ENCODE data around the gene FAM204A. TPM values are rescaled to one million over a fixed set of nuclear protein-coding genes. Genes with fewer than 3 reads are reported as not detected.

FAM204A gene
- total and polyA plus RNA-seq, 2 experiments from 2014 or later, result 50.8 to 56.6 TPM

- TF ChIP-seq EZH2 (IDR thresholded peaks at IDR 0.05; ENCODE audit: borderline replicate concordance), result peak; percentile 20
- TF ChIP-seq, protein P1, sequence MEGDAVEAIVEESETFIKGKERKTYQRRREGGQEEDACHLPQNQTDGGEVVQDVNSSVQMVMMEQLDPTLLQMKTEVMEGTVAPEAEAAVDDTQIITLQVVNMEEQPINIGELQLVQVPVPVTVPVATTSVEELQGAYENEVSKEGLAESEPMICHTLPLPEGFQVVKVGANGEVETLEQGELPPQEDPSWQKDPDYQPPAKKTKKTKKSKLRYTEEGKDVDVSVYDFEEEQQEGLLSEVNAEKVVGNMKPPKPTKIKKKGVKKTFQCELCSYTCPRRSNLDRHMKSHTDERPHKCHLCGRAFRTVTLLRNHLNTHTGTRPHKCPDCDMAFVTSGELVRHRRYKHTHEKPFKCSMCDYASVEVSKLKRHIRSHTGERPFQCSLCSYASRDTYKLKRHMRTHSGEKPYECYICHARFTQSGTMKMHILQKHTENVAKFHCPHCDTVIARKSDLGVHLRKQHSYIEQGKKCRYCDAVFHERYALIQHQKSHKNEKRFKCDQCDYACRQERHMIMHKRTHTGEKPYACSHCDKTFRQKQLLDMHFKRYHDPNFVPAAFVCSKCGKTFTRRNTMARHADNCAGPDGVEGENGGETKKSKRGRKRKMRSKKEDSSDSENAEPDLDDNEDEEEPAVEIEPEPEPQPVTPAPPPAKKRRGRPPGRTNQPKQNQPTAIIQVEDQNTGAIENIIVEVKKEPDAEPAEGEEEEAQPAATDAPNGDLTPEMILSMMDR (IDR thresholded peaks at IDR 0.05; ENCODE audit: poor library complexity), result no peak
- no peaks in the 10 kb centered on the region for H3K9me3 ChIP-seq (ENCODE audit: low read depth)
- no peak overlapping the region for H3K4me3 ChIP-seq
- H3K27me3 ChIP-seq, result peaks cover 59% of the 10 kb centered on the region
- H3K9me2 ChIP-seq (replicated peaks; ENCODE audit: insufficient read depth), result no peaks in the 10 kb centered on the region
- H3K4me1 ChIP-seq (ENCODE audit: insufficient read depth), result no peaks in the 10 kb centered on the region
- 42% methylated on average over 7 of the region's 7 CpGs for WGBS (ENCODE audit: low lambda C conversion rate, missing lambda C conversion rate)
- DNase-seq (ENCODE audit: low spot score), result no peak
- no peak overlapping the region for H3K4me2 ChIP-seq
- H2AFZ ChIP-seq, result no peak overlapping the region
- H3K36me3 ChIP-seq (replicated peaks; ENCODE audit: insufficient read depth, low read depth), result no peaks in the 10 kb centered on the region
- no peak overlapping the region for H3K27ac ChIP-seq
- H3K79me2 ChIP-seq, result no peaks in the 10 kb centered on the region
- H4K20me1 ChIP-seq (ENCODE audit: insufficient read depth, poor library complexity, severe bottlenecking), result no peaks in the 10 kb centered on the region
Measured at GRCh38 chr10:118256825-118257570, 85.1 kb downstream of the FAM204A start.

DNA sequence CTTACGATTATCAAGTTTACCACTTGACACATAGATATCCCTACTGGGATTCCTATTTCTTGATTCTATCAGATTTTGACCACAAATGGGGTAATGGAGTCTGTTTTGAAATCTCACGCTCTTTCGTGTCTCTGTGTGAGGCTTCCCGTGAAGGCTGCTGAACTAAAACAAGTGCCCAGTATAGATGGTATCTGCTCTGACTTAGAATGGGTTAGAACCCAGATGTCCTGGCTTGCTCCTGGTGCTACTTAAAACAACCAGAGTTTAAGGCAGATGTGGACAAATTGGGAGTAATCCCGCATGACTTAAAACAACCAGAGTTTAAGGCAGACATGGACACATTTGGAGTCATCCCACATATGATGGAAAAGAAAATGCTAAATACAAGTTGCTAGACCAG lies 85.9 kb downstream of the FAM204A start:
- H3K27me3 ChIP-seq, result peaks cover 52% of the 10 kb centered on the region
- H3K4me3 ChIP-seq, result no peak overlapping the region
- no peaks in the 10 kb centered on the region for H4K20me1 ChIP-seq (ENCODE audit: insufficient read depth, poor library complexity, severe bottlenecking)
- H3K79me2 ChIP-seq, result no peaks in the 10 kb centered on the region
- no peaks in the 10 kb centered on the region for H3K36me3 ChIP-seq (replicated peaks; ENCODE audit: insufficient read depth, low read depth)
- no peak overlapping the region for H3K27ac ChIP-seq
- H3K4me2 ChIP-seq, result no peak overlapping the region
- DNase-seq (ENCODE audit: low spot score), result no peak
- H3K4me1 ChIP-seq (ENCODE audit: insufficient read depth), result no peaks in the 10 kb centered on the region
- 69% methylated on average over 5 of the region's 5 CpGs for WGBS (ENCODE audit: low lambda C conversion rate, missing lambda C conversion rate)
- H3K9me3 ChIP-seq (ENCODE audit: low read depth), result no peaks in the 10 kb centered on the region
- H3K9me2 ChIP-seq (replicated peaks; ENCODE audit: insufficient read depth), result no peaks in the 10 kb centered on the region
- TF ChIP-seq, protein P1 (IDR thresholded peaks at IDR 0.05; ENCODE audit: poor library complexity), result no peak
- TF ChIP-seq EZH2 (IDR thresholded peaks at IDR 0.05; ENCODE audit: borderline replicate concordance), result no peak
- TF ChIP-seq EZH2phosphoT487 (IDR thresholded peaks at IDR 0.05; ENCODE audit: low read depth, severe bottlenecking, unreplicated experiment), result no peak
- H2AFZ ChIP-seq, result no peak overlapping the region

GRCh38 chr10:118255355-118255754 lies 86.8 kb downstream of the FAM204A start:
- H3K27ac ChIP-seq, result no peak overlapping the region
- H3K36me3 ChIP-seq (replicated peaks; ENCODE audit: insufficient read depth, low read depth), result no peaks in the 10 kb centered on the region
- peaks cover 50% of the 10 kb centered on the region for H3K27me3 ChIP-seq
- H3K4me1 ChIP-seq (ENCODE audit: insufficient read depth), result no peaks in the 10 kb centered on the region
- no peaks in the 10 kb centered on the region for H3K9me2 ChIP-seq (replicated peaks; ENCODE audit: insufficient read depth)
- H3K9me3 ChIP-seq (ENCODE audit: low read depth), result no peaks in the 10 kb centered on the region
- 79% methylated on average over 8 of the region's 8 CpGs for WGBS (ENCODE audit: low lambda C conversion rate, missing lambda C conversion rate)
- TF ChIP-seq EZH2 (IDR thresholded peaks at IDR 0.05; ENCODE audit: borderline replicate concordance) (no peak), EZH2phosphoT487 (IDR thresholded peaks at IDR 0.05; ENCODE audit: low read depth, severe bottlenecking, unreplicated experiment) (no peak)
- TF ChIP-seq, protein P1 (IDR thresholded peaks at IDR 0.05; ENCODE audit: poor library complexity), result no peak
- H3K79me2 ChIP-seq, result no peaks in the 10 kb centered on the region
- H3K4me2 ChIP-seq, result no peak overlapping the region
- no peak overlapping the region for H3K4me3 ChIP-seq
- H4K20me1 ChIP-seq (ENCODE audit: insufficient read depth, poor library complexity, severe bottlenecking), result no peaks in the 10 kb centered on the region
- H2AFZ ChIP-seq, result no peak overlapping the region
- DNase-seq (ENCODE audit: low spot score), result no peak

All from hepatocyte (in vitro differentiated cells).